Retinal pigment epithelial cell (primary cell): ENCODE data around the gene KCTD18.

Source experiments
- DNase-seq: peaks from one replicate; pipeline ENCODE4 v3.0.0-alpha.2; 2010; ENCODE audit warnings: low read depth
- H3K4me3 ChIP-seq: 2 replicates; pipeline ENCODE4 v1.5.1; 2011; ENCODE audit warnings: mild to moderate bottlenecking, low read length, control low read depth, moderate library complexity
- TF ChIP-seq, protein P1 (sequence below): conservative IDR thresholded peaks from 2 replicates; pipeline ENCODE4 v1.5.1; 2011; ENCODE audit warnings: low read depth, low read length, control low read depth, inconsistent platforms

The KCTD18 gene

DNA sequence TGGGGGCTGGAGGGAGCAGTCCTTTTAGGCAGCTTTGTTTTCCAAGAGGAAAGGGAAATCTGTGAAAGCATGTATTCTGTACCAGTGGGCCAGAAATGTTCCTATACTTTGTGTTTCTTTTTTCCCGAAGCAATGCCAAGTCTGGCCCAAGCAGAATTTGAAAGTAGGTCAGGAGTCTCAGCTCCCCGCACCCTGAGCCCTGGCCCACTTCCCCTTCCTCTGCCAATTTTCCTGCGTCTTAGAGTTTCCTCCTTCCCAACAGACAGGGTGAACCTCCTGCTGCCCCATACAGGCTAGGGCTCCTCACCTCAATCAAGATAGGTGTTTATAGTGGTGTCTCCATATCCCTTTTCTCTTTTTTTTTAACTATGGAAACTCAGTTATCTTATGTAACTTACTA lies 65.3 kb downstream of the KCTD18 start:
- TF ChIP-seq, protein P1, sequence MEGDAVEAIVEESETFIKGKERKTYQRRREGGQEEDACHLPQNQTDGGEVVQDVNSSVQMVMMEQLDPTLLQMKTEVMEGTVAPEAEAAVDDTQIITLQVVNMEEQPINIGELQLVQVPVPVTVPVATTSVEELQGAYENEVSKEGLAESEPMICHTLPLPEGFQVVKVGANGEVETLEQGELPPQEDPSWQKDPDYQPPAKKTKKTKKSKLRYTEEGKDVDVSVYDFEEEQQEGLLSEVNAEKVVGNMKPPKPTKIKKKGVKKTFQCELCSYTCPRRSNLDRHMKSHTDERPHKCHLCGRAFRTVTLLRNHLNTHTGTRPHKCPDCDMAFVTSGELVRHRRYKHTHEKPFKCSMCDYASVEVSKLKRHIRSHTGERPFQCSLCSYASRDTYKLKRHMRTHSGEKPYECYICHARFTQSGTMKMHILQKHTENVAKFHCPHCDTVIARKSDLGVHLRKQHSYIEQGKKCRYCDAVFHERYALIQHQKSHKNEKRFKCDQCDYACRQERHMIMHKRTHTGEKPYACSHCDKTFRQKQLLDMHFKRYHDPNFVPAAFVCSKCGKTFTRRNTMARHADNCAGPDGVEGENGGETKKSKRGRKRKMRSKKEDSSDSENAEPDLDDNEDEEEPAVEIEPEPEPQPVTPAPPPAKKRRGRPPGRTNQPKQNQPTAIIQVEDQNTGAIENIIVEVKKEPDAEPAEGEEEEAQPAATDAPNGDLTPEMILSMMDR, result no peak
- no peak overlapping the region for H3K4me3 ChIP-seq
- DNase-seq, result no peak

DNA sequence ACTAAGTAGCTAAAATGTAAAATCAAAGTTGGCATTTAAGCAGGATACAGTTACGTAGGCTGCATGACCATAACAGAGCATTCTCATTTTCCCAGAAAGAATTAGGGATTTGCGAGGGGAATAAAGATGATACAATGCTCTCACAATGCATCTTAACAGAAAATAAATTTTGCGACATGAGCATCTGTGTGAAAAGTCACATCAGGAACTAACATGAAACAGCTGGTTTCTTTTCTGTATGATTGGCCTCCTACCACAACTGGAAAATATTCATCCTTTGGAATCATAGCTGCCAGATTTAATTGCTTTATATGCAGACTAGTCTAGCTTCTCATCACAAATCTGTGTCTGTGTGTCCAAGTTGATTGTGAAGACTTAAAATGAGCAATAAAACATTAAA lies 66.0 kb downstream of the KCTD18 start:
- no peak for DNase-seq
- TF ChIP-seq, protein P1, result no peak
- H3K4me3 ChIP-seq, result no peak overlapping the region

DNA sequence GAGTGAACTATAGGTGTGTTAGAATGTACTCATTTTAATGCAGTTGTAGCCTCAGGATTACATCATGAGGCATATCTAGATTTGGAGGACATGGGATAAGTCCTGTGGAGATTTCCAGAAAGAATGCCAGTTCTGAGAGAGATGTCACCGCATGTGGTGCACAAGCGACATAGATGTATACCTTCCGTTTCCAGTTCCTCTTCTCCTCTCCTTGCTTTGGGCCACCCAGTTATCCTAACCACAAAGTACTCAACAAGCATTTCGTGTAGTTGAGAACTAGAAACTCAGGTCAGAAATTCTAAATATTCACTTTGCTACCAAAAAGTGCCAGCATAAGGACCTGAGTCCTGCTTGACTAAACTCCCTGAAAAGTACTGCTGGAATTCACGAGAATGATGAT lies 66.5 kb downstream of the KCTD18 start:
- no peak for DNase-seq
- TF ChIP-seq, protein P1, result no peak
- H3K4me3 ChIP-seq, result no peak overlapping the region

DNA sequence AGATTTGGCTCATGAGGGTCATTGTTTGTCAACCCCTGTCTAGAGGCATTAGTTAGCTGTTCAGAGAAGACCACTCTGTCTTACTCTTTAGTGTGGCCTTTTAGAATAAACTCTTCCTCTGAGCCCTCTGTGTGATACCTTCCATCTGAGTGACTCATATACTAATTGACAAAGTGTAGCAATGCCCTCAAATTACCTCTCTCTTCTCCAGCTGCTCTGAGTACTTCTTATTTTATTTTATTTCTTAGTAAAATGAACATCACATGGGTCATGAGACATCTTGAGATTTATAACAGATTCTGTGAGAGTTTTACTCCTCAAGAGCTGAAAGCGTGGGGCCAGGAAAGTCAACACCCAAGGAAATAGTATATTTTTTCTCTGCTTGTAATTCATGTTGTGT lies 67.4 kb downstream of the KCTD18 start:
- no peak for DNase-seq
- H3K4me3 ChIP-seq, result no peak overlapping the region
- TF ChIP-seq, protein P1, result no peak

DNA sequence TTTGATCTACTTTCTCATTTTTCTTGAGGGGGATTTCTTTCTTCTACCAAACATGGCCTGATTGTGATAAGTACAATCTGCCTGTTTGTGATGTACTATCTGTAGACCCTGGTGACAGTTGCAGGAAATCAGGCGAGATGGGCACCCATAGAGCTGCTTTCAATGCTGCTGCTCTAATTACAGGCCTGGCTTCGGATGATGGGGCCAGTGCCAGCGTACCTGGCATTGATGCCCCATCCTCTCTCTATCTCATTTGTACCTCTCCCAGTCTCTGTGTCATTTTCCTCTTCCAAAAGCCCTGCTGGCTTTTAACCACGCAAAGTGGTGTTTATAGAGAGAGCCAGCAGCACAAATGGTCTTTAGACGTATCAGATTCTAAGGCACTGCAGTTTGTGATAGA lies 69.9 kb downstream of the KCTD18 start:
- no peak for DNase-seq
- no peak overlapping the region for H3K4me3 ChIP-seq
- TF ChIP-seq, protein P1, result no peak
